ENCODE data around the gene CEP170B. TPM values are rescaled to one million over a fixed set of nuclear protein-coding genes. Genes with fewer than 3 reads are reported as not detected.

Gene CEP170B
- total RNA-seq, 2 donors from 2014 or later, result 29.1 to 81.2 TPM

DNA sequence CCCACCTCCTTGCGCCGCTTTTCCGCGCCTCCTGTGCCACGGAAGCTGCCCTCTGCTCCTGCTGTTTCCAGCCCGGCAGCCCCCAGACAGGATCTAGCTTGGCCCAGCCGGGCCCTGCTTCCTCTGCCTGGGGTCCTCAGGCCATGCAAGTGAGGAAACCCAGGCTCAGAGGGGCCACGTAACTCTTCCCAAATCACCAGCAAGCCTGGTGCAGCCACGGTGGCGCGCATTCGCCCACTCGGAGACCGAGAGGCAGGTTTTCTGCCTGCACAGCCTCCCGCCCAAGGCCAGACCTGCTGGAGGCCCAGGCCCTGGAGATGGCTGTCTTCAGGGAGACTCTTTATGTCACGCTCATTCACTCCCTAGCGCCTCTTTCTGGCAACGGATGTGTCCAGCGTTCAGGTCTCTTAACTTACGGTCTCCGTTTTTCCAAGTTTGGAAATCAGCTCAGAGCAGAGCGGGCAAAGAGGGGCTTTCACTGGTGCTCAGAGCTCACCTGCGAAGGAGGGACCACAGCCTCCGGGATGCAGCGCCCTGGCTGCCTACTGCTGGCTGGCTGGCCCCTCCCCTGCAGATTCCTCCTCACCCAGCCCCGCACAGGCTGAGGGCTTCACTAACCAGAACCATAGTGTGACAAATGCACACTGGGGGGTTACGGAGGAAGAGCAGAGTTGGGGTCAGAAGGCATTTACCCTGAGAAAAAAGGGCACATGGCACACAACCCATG lies 20.6 kb upstream of the CEP170B start:
- peak overlapping the region; percentile 22 to 31 for H3K4me3 ChIP-seq
- intact Hi-C loops (cut with DNase I), result no loop called here
- no peak overlapping the region for H3K27ac ChIP-seq
- no peaks in the 10 kb centered on the region for H3K27me3 ChIP-seq (replicated peaks; ENCODE audit: insufficient read depth)
- 15% methylated on average over 27 of the region's 27 CpGs for WGBS
- no peaks in the 10 kb centered on the region for H3K36me3 ChIP-seq
- TF ChIP-seq POLR2A (IDR thresholded peaks at IDR 0.05), result no peak
- TF ChIP-seq, protein P1, sequence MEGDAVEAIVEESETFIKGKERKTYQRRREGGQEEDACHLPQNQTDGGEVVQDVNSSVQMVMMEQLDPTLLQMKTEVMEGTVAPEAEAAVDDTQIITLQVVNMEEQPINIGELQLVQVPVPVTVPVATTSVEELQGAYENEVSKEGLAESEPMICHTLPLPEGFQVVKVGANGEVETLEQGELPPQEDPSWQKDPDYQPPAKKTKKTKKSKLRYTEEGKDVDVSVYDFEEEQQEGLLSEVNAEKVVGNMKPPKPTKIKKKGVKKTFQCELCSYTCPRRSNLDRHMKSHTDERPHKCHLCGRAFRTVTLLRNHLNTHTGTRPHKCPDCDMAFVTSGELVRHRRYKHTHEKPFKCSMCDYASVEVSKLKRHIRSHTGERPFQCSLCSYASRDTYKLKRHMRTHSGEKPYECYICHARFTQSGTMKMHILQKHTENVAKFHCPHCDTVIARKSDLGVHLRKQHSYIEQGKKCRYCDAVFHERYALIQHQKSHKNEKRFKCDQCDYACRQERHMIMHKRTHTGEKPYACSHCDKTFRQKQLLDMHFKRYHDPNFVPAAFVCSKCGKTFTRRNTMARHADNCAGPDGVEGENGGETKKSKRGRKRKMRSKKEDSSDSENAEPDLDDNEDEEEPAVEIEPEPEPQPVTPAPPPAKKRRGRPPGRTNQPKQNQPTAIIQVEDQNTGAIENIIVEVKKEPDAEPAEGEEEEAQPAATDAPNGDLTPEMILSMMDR (IDR thresholded peaks at IDR 0.05), result no peak
- H3K9me3 ChIP-seq, result no peaks in the 10 kb centered on the region
- DNase-seq (ENCODE audit: low spot score), result no peak
- peaks cover 6% of the 10 kb centered on the region for H3K4me1 ChIP-seq (replicated peaks)

DNA sequence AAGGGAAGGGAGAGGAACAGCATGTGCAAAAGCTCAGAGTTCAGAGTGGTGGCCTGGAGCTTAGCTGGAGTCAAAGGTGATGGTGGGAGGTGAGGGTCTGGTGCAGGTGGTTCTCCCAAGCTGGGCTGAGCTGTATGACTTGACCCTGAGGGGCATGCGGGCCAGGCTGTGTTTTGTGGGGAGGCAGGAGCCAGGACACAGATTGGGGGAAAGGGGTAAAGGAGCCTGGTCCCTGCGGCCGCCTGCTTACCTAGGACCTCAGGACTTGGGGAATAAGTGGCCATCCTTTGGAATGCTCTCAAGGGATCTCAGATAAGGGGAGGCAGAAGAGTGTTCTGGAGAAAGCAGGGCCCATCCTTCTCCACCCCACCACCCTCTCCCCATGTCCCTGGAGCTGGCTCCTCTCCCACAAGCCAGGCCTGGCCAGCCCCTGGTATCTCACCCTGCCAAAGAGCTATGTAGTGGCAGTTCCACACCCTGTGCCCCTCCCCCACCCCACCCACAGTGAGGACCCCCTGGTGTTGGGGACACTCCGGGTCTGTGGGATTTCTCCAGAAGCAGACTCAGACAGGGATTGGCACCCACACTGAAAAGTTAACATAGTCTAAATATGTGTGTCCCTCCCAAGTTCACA lies 19.9 kb upstream of the CEP170B start:
- Histone ChIP-seq H3K36me3 (no peaks in the 10 kb centered on the region), H3K4me3 (no peak overlapping the region), H3K27ac (no peak overlapping the region), H3K9me3 (no peaks in the 10 kb centered on the region), H3K4me1 (replicated peaks) (peaks cover 6% of the 10 kb centered on the region), H3K27me3 (replicated peaks; ENCODE audit: insufficient read depth) (no peaks in the 10 kb centered on the region)
- TF ChIP-seq, protein P1 (IDR thresholded peaks at IDR 0.05), result no peak
- TF ChIP-seq POLR2A (IDR thresholded peaks at IDR 0.05), result no peak
- no peak for TF ChIP-seq POLR2AphosphoS5 (IDR thresholded peaks at IDR 0.05)
- DNase-seq (ENCODE audit: low spot score), result no peak
- 96% methylated on average over 4 of the region's 4 CpGs for WGBS
- intact Hi-C loops (cut with DNase I), result no loop called here

DNA sequence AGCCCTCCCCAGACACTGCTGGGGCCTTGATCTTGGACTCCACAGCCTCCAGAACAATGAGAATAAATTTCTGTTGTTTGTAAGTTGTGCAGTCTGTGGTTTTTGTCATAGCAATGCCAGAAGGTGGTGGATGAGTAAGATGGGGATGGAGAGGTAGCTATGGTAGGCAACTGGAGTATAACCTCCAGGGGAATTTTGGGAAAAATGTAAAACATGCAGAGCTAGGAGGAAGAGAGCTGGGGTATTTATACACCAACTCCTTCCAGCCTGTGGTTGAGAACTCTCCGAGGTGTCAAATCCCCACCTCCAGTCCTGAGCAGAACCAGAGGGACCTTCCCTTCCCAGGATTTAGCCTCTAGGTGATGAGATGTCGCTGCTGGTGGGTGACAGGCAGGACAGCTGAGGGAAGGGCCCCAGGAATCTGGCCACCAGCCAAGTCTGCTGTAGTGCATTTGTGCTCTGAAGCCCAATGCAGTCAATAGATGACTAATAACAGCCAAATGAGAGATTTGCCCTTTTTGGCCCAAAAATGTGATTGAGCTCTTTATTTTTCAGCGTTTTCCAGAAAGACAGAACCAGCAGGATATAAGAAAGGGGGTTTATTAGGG lies 19.1 kb upstream of the CEP170B start:
- 87% methylated on average over 3 of the region's 3 CpGs for WGBS

DNA sequence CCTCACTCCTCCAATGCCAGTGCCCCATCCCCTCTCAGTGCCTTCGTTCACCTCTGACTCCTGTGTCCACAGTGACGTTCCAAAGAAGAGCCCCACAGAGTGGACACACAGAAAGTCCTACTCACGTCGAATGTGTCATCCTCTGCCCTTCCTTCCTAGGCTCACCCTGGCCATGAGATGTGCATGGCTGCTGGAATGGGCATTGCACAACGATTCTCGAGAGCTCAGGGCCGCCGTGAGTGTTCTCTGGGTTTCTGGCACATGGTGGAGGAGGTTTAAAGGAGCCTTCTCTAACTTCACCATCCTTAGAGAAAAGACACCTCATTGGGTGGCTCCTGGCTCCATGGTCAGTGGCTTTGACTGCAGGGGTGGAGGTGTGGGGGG lies 12.8 kb upstream of the CEP170B start:
- H3K9me3 ChIP-seq, result no peaks in the 10 kb centered on the region
- no peak overlapping the region for H3K27ac ChIP-seq
- DNase-seq (ENCODE audit: low spot score), result no peak
- 61% methylated on average over 8 of the region's 8 CpGs for WGBS
- H3K4me3 ChIP-seq, result no peak overlapping the region
- H3K36me3 ChIP-seq, result no peaks in the 10 kb centered on the region
- H3K27me3 ChIP-seq (replicated peaks; ENCODE audit: insufficient read depth), result no peaks in the 10 kb centered on the region
- intact Hi-C loops (cut with DNase I), result no loop called here
- TF ChIP-seq POLR2A (IDR thresholded peaks at IDR 0.05) (no peak), POLR2AphosphoS5 (IDR thresholded peaks at IDR 0.05) (no peak)
- TF ChIP-seq, protein P1 (IDR thresholded peaks at IDR 0.05), result no peak
- H3K4me1 ChIP-seq (replicated peaks), result no peaks in the 10 kb centered on the region

More for the DNA sequence above, 19.1 kb upstream of the CEP170B start:
- H3K36me3 ChIP-seq, result no peaks in the 10 kb centered on the region
- TF ChIP-seq POLR2A (IDR thresholded peaks at IDR 0.05), result no peak
- TF ChIP-seq, protein P1 (IDR thresholded peaks at IDR 0.05), result no peak
- no peak for TF ChIP-seq POLR2AphosphoS5 (IDR thresholded peaks at IDR 0.05)
- intact Hi-C loops (cut with DNase I), result no loop called here
- no peak overlapping the region for H3K4me3 ChIP-seq
- H3K9me3 ChIP-seq, result no peaks in the 10 kb centered on the region
- no peaks in the 10 kb centered on the region for H3K27me3 ChIP-seq (replicated peaks; ENCODE audit: insufficient read depth)
- DNase-seq (ENCODE audit: low spot score), result no peak
- H3K4me1 ChIP-seq (replicated peaks), result peaks cover 6% of the 10 kb centered on the region
- no peak overlapping the region for H3K27ac ChIP-seq

Measured in prostate gland (tissue), 2 donors.